GM12874 (cell line): ENCODE data around the gene EFNA5.

Source experiments
- TF ChIP-seq, protein P1 (sequence below): IDR thresholded peaks from 2 replicates; pipeline ENCODE4 v1.5.1; 2011; ENCODE audit warnings: low read depth, mild to moderate bottlenecking, control low read depth, low read length, moderate library complexity; ENCODE audit not compliant: insufficient read depth

EFNA5 gene

DNA sequence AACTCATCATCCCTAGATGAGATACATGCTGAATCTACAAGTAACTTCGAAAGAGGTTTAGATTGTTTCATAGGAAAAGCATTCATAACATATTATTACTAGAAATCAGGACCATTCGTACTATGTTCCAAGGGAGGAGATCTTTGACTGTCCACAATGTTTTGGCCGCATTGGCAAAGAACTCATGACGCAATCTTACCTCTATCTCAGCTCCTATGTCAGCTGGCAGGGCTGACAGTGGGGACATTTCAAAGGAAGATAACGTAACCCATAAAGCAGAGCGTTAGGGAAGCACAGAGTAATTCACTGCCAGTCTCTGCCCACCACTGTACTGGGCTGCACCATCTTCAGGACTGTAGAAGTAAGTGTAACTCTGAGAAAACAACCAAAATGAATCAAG, 69.7 kb downstream of the EFNA5 start:
- TF ChIP-seq, protein P1, sequence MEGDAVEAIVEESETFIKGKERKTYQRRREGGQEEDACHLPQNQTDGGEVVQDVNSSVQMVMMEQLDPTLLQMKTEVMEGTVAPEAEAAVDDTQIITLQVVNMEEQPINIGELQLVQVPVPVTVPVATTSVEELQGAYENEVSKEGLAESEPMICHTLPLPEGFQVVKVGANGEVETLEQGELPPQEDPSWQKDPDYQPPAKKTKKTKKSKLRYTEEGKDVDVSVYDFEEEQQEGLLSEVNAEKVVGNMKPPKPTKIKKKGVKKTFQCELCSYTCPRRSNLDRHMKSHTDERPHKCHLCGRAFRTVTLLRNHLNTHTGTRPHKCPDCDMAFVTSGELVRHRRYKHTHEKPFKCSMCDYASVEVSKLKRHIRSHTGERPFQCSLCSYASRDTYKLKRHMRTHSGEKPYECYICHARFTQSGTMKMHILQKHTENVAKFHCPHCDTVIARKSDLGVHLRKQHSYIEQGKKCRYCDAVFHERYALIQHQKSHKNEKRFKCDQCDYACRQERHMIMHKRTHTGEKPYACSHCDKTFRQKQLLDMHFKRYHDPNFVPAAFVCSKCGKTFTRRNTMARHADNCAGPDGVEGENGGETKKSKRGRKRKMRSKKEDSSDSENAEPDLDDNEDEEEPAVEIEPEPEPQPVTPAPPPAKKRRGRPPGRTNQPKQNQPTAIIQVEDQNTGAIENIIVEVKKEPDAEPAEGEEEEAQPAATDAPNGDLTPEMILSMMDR, result no peak

DNA sequence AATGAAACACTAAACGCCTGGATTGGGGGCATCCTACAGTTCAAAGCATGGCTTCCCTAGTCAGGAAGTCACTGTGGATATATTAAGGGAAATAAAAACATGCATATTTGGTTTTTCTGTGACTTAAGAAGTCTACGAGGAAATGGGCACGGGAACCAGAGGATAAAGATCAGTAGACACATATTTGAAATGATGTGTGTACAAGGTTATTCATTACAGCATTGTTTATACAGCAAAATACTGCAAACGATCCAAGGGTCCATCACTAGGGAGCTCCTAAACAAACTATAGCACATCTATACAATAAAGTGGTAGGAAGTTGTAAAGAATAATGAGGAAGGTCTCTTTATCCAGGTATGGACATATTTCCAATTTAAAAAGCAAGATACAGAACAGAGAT, 71.8 kb downstream of the EFNA5 start:
- TF ChIP-seq, protein P1, result no peak

DNA sequence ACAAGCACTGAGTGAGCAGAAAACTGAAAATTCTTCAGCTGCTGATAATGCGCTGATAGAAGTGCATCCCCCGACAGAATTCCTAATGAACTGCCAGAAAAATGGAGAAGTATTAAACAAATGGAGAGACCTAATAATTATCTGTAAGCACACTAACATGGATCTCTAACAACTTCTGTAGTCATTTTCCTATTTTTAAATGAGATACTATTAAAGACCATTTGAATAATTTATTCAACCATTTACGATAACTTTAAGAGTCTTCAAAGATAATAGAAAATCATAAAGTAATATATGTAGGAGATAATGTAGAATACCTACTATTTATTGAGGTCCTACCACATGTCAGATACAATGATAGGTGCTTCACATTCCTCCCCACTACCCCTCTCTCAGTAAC, 72.9 kb downstream of the EFNA5 start:
- TF ChIP-seq, protein P1, result no peak

DNA sequence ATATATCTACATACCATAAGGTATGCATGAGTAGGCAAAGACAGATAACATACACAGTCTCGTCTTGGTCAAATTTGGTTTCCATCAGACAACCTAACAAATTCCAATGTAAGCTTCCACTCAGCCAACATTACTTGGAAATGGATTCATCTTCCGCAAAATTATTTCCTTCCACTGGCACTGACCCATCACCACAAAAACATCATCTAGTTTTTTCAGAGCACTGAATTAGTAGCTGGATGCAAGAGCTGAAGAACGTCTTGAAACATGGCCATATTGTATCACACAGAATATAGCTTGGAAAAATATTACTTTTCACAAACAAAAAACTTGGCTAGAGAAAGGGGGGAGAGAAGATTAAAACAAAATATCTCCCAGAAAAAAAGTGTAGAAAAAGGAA, 73.5 kb downstream of the EFNA5 start:
- TF ChIP-seq, protein P1, result no peak

DNA sequence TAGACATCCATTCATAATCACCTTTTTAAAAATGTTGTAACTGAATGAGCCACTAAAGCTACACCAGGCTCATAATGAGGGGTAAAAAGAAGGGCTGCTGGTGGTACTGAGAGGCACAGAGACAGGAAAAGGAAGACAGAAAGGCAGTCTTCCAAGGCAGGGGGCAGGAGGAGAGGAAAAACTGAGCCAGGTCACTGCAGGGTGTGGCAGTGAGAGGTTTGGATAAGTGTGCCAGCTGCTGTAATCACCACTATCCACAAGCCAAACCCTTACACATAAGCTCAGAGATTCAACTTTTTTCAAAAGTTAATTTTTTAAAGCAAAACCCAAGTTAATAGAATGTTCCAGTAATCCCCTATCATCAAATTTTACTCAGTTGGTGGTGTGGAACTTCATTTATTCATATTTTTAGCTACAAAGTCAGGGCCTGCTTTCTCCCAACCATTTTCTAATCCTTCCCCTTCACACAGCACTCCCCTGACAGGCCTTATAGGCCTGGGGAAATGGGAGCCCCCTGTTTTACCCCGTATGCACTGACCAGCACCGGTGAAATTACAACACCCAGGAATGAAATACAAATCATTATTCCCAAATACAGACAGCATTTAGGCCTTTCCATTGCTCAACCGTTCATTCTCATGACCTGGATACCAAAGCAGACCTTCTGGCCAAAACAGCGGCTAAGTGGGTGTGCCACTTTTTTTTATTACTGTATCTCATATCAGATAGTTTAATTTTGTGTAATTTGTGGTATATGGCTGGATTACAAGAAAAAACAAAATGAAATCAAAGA, 76.3 kb downstream of the EFNA5 start:
- TF ChIP-seq, protein P1, result no peak

DNA sequence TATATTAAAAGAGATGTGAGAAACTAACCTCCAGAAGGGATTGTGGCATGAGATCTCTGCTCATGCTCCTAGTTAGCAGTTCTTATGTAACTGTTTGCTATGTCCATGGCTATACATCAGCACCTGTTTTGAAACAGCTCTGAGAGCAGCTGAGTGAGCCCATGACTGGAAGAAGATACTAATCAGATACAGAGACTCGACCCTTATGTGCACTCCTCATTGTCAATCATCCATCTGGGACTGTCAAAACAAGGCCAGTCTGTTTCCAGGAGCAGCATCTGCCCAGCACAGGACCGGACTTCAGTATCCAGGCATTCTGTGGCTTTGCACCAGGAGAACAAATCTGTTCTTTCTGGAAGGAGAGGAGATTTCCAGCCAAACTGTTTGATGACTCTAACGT, 77.7 kb downstream of the EFNA5 start:
- TF ChIP-seq, protein P1, result no peak

DNA sequence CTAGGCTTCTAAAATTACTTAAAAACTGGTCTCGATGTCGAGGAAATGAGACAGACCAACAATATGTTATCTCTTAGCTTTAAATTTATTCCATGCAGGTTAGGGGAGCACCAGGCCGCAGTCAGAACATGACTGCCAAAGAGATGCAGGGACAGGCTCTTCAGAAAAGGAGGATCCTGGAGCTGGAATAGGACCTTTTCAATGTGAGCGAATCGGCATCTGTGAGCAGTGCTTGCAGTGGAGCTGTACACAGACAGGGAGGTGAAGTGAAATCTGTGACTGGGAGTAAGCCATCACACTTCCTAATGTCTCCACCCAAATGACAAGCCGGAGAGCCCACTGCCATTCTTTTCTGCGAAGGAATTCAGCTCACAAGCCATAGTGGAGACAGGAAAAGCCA, 78.2 kb downstream of the EFNA5 start:
- TF ChIP-seq, protein P1, result no peak
